RWPE2 (cell line): Measurements from ENCODE around the gene PKNOX2.
A peak's percentile ranks its signal among the peaks of the same experiment; 100 is the strongest.

Experiments used
- ATAC-seq: fragments of 200-7000 bp; cut with Tn5 transposase; 3 replicates; pipeline ENCODE4 v1.9.1; 2021; ENCODE audit warnings: low read depth
- DNase-seq: peaks from one replicate; pipeline ENCODE4 v3.0.0-alpha.2; 2020; ENCODE audit warnings: low spot score
- H3K27ac ChIP-seq: fragments of 450-650 bp; 2 replicates; pipeline ENCODE4 v1.5.1; 2017; ENCODE audit warnings: mild to moderate bottlenecking; ENCODE audit not compliant: poor library complexity, severe bottlenecking
- H3K27me3 ChIP-seq: fragments of 250-450 bp; sonication (Bioruptor Pico); 2 replicates; pipeline ENCODE4 v1.5.1; 2021; ENCODE audit warnings: mild to moderate bottlenecking, moderate library complexity; ENCODE audit not compliant: insufficient read depth, poor library complexity, severe bottlenecking
- H3K36me3 ChIP-seq: fragments of 250-450 bp; sonication (Bioruptor Pico); 2 replicates; pipeline ENCODE4 v1.5.1; 2020; ENCODE audit warnings: low read depth, mild to moderate bottlenecking, moderate library complexity
- H3K4me1 ChIP-seq: fragments of 250-450 bp; sonication (Bioruptor Pico); 2 replicates; pipeline ENCODE4 v1.5.1; 2021; ENCODE audit warnings: mild to moderate bottlenecking, moderate library complexity; ENCODE audit not compliant: insufficient read depth, poor library complexity, severe bottlenecking
- H3K4me3 ChIP-seq: fragments of 250-450 bp; sonication (Bioruptor Pico); 2 replicates; pipeline ENCODE4 v1.5.1; 2021; ENCODE audit warnings: mild to moderate bottlenecking, moderate library complexity; ENCODE audit not compliant: severe bottlenecking
- H3K9me3 ChIP-seq: fragments of 250-450 bp; sonication (Bioruptor Pico); 2 replicates; pipeline ENCODE4 v1.5.1; 2021; ENCODE audit warnings: mild to moderate bottlenecking, moderate library complexity; ENCODE audit not compliant: severe bottlenecking
- CTCF ChIP-seq: fragments of 450-650 bp; IDR thresholded peaks from one replicate; pipeline ENCODE4 v1.5.1; 2017; ENCODE audit warnings: mild to moderate bottlenecking, moderate library complexity; ENCODE audit not compliant: poor library complexity, severe bottlenecking

PKNOX2 gene

GRCh38 chr11:125164422-125165110, at the start of gene PKNOX2:
PKNOX2 (plus strand) TSS chr11:125164751; CDS start chr11:125351306, 186,555 bp downstream.
- Histone ChIP-seq H3K27me3 (peaks cover 10% of the 10 kb centered on the region), H3K36me3 (no peaks in the 10 kb centered on the region), H3K4me3 (peak within 1 kb of the TSS; percentile 42), H3K27ac (no peak within 1 kb of the TSS), H3K4me1 (no peaks in the 10 kb centered on the region), H3K9me3 (no peaks in the 10 kb centered on the region)
- peak; percentile 84 for TF ChIP-seq CTCF
- DNase-seq (no peak), ATAC-seq (peak; percentile 80)

GRCh38 chr11:125117429-125117828, 47.1 kb upstream of the PKNOX2 start:
- no peaks in the 10 kb centered on the region for H3K36me3 ChIP-seq
- no peaks in the 10 kb centered on the region for H3K4me1 ChIP-seq
- H3K27ac ChIP-seq = no peak overlapping the region
- ATAC-seq (no peak), DNase-seq (no peak)
- TF ChIP-seq CTCF = no peak
- H3K4me3 ChIP-seq = no peak overlapping the region
- H3K9me3 ChIP-seq = no peaks in the 10 kb centered on the region
- no peaks in the 10 kb centered on the region for H3K27me3 ChIP-seq

- no peak overlapping the region for H3K27ac ChIP-seq
- H3K4me3 ChIP-seq = no peak overlapping the region
- no peak for ATAC-seq
- no peak for DNase-seq
- H3K9me3 ChIP-seq = no peaks in the 10 kb centered on the region
- H3K27me3 ChIP-seq = no peaks in the 10 kb centered on the region
- TF ChIP-seq CTCF = no peak
- no peaks in the 10 kb centered on the region for H3K36me3 ChIP-seq
- no peaks in the 10 kb centered on the region for H3K4me1 ChIP-seq
These were observed 41.2 kb upstream of the PKNOX2 start for GRCh38 chr11:125123194-125123946.

GRCh38 chr11:125123947-125124617, 40.5 kb upstream of the PKNOX2 start:
- no peaks in the 10 kb centered on the region for H3K9me3 ChIP-seq
- H3K36me3 ChIP-seq = no peaks in the 10 kb centered on the region
- H3K27me3 ChIP-seq = no peaks in the 10 kb centered on the region
- H3K4me3 ChIP-seq = no peak overlapping the region
- H3K4me1 ChIP-seq = no peaks in the 10 kb centered on the region
- DNase-seq (no peak), ATAC-seq (peak; percentile 87)
- TF ChIP-seq CTCF = peak; percentile 68
- no peak overlapping the region for H3K27ac ChIP-seq
